Loucy (cell line): ENCODE measurements around the gene TRDMT1.

Experiments
- CTCF ChIP-seq: fragments of 200-600 bp; sonication (generic); conservative IDR thresholded peaks from 2 replicates; pipeline ENCODE4 v1.5.1; 2014; ENCODE audit warnings: mild to moderate bottlenecking, antibody characterized with exemption, low read length
- EZH2phosphoT487 ChIP-seq: fragments of 200-600 bp; IDR thresholded peaks from 2 replicates; pipeline ENCODE4 v1.6.1; 2018; ENCODE audit warnings: antibody characterized with exemption, mild to moderate bottlenecking, moderate library complexity, borderline replicate concordance

GRCh38 chr10:17210361-17210760, 8.9 kb upstream of the TRDMT1 start:
- TF ChIP-seq CTCF (no peak), EZH2phosphoT487 (no peak)
